Epithelial cell of alveolus of lung (primary cell): Measurements from ENCODE around the gene TEX9. TPM values are rescaled to one million over a fixed set of nuclear protein-coding genes. Genes with fewer than 3 reads are reported as not detected.

Source experiments
- total RNA-seq: library from RNA; depleted of rRNA; stranded (reverse); fragments of >200 nt; gene quantifications from 2 replicates; pipeline ENCODE4 v1.2.1, GENCODE V29; 2015

The TEX9 gene
- total RNA-seq, result 2.0 and 3.4 TPM in 2 replicates

GRCh38 chr15:56365075-56365711, at the start of gene TEX9:
TSS of gene TEX9 (plus strand) at chr15:56365426. CDS start at chr15:56365451, 25 bp downstream.

GRCh38 chr15:56464893-56465520, 99.8 kb downstream of the TEX9 start, which contains the start of gene MNS1:
TSS of gene MNS1 (minus strand) at chr15:56465137. CDS start at chr15:56464972, 165 bp downstream.

Other genes starting within 250 kb of the TEX9 start
- gene RFX7, start 121.5 kb upstream of the TEX9 start, total RNA-seq, result 7.2 and 13.2 TPM in 2 replicates
- gene MNS1, start 99.7 kb downstream of the TEX9 start, total RNA-seq, result 1.2 and 4.1 TPM in 2 replicates